Measurements from ENCODE around the gene RPL13A. TPM values are rescaled to one million over a fixed set of nuclear protein-coding genes. Genes with fewer than 3 reads are reported as not detected.

Gene RPL13A
- total and polyA plus RNA-seq, 12 donors: 1,750 to 3,504 (median 2,569) TPM

DNA sequence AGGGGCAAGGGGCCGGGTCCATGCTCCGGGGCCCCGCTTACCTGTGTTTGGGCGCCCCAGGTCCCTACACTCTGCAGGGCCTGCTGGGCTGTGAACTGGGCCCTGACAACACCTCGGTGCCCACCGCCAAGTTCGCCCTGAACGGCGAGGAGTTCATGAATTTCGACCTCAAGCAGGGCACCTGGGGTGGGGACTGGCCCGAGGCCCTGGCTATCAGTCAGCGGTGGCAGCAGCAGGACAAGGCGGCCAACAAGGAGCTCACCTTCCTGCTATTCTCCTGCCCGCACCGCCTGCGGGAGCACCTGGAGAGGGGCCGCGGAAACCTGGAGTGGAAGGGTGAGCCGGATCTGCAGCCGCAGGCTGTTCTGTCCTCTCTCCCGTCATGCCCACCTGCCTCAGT, 26.7 kb downstream of the RPL13A start:
- intact Hi-C loops (cut with DNase I): no loop called here
- H3K27me3 ChIP-seq: no peaks in the 10 kb centered on the region
- TF ChIP-seq POLR2A (IDR thresholded peaks at IDR 0.05): no peak
- TF ChIP-seq CTCF (IDR thresholded peaks at IDR 0.05): no peak
- DNase-seq: no peak
- peaks cover 0 to 6% of the 10 kb centered on the region in 2 donors for H3K4me1 ChIP-seq (replicated peaks in 1 of 2)
- no peaks in the 10 kb centered on the region for H3K36me3 ChIP-seq (replicated peaks in 1 of 2)
- H3K27ac ChIP-seq: peak overlapping the region in 1 of 5 donors; percentile 80
- H3K4me3 ChIP-seq: peak overlapping the region in 2 of 4 donors; percentile 58 to 95
- 74 to 88% (median 85%) methylated on average over 14 to 21 of the region's 21 CpGs for WGBS, 4 donors
- no peaks in the 10 kb centered on the region for H3K9me3 ChIP-seq (replicated peaks in 1 of 3)

GRCh38 chr19:49515767-49516166, 28.4 kb downstream of the RPL13A start:
- no peak overlapping the region for H3K4me3 ChIP-seq
- WGBS, 4 donors: 46 to 57% (median 47%) methylated on average over 4 of the region's 4 CpGs
- H3K27me3 ChIP-seq: no peaks in the 10 kb centered on the region
- H3K27ac ChIP-seq: peak overlapping the region in 3 of 5 donors; percentile 27 to 83 (median 28)
- no peaks in the 10 kb centered on the region for H3K36me3 ChIP-seq (replicated peaks in 1 of 2)
- DNase-seq: peak in 6 of 7 donors; percentile 54 to 82 (median 76)
- intact Hi-C loops (cut with DNase I): no loop called here
- TF ChIP-seq POLR2A (IDR thresholded peaks at IDR 0.05): no peak
- TF ChIP-seq CTCF (IDR thresholded peaks at IDR 0.05): no peak
- H3K9me3 ChIP-seq (replicated peaks in 1 of 3): no peaks in the 10 kb centered on the region
- H3K4me1 ChIP-seq (replicated peaks in 1 of 2): peaks cover 0 to 6% of the 10 kb centered on the region in 2 donors

- H3K36me3 ChIP-seq (replicated peaks in 1 of 2): peaks cover 0 to 8% of the 10 kb centered on the region in 2 donors
- 94 to 98% (median 95%) methylated on average over 3 of the region's 3 CpGs for WGBS, 4 donors
- H3K4me3 ChIP-seq: no peak overlapping the region
- TF ChIP-seq CTCF (IDR thresholded peaks at IDR 0.05): no peak
- no peak for TF ChIP-seq POLR2A (IDR thresholded peaks at IDR 0.05)
- no peak for DNase-seq
- H3K9me3 ChIP-seq (replicated peaks in 1 of 3): no peaks in the 10 kb centered on the region
- H3K27ac ChIP-seq: peak overlapping the region in 1 of 5 donors; percentile 22
- intact Hi-C loops (cut with DNase I): no loop called here
- no peaks in the 10 kb centered on the region for H3K27me3 ChIP-seq
- no peaks in the 10 kb centered on the region for H3K4me1 ChIP-seq (replicated peaks in 1 of 2)
Observed at GRCh38 chr19:49518033-49518432, 30.6 kb downstream of the RPL13A start.

GRCh38 chr19:49520705-49521319, 33.4 kb downstream of the RPL13A start:
- no peaks in the 10 kb centered on the region for H3K27me3 ChIP-seq
- H3K36me3 ChIP-seq (replicated peaks in 1 of 2): peaks cover 0 to 8% of the 10 kb centered on the region in 2 donors
- intact Hi-C loops (cut with DNase I): no loop called here
- no peaks in the 10 kb centered on the region for H3K9me3 ChIP-seq (replicated peaks in 1 of 3)
- peak in 6 of 7 donors; percentile 43 to 74 (median 64) for DNase-seq
- 78 to 83% (median 81%) methylated on average over 13 of the region's 13 CpGs for WGBS, 4 donors
- H3K27ac ChIP-seq: peak overlapping the region in 2 of 5 donors; percentile 52 to 77
- no peak for TF ChIP-seq POLR2A (IDR thresholded peaks at IDR 0.05)
- TF ChIP-seq CTCF (IDR thresholded peaks at IDR 0.05): no peak
- no peaks in the 10 kb centered on the region for H3K4me1 ChIP-seq (replicated peaks in 1 of 2)
- no peak overlapping the region for H3K4me3 ChIP-seq
